Mammary epithelial cell (primary cell): ENCODE results near the gene NOL4L.

Experiments
- CTCF ChIP-seq, 2 donors: IDR thresholded peaks in 1 of 2; conservative IDR thresholded peaks in 1 of 2; 2 replicates each; pipeline ENCODE4 v1.5.1; 2011 to 2012; ENCODE audit warnings: inconsistent platforms in 2 of 2, low read length in 2 of 2, mild to moderate bottlenecking in 2 of 2, control low read depth in 1 of 2, low read depth in 1 of 2; ENCODE audit not compliant: insufficient read depth in 1 of 2; ENCODE audit errors: extremely low read depth in 1 of 2
- EZH2 ChIP-seq: IDR thresholded peaks from 2 replicates; pipeline ENCODE4 v1.6.1; 2012; ENCODE audit warnings: low read length, inconsistent platforms, borderline replicate concordance

- no peak for TF ChIP-seq CTCF (conservative IDR thresholded peaks at IDR 0.05 in 1 of 2, IDR thresholded peaks at IDR 0.05 in 1 of 2; ENCODE audit: extremely low read depth in 1 of 2, insufficient read depth in 1 of 2, low read depth in 1 of 2, low read length in 2 of 2)
- TF ChIP-seq EZH2 = no peak
Measured at GRCh38 chr20:32449890-32450401, 135.2 kb downstream of the NOL4L start.
